H9 (cell line): Measurements from ENCODE around the gene DUOX1. TPM values are rescaled to one million over a fixed set of nuclear protein-coding genes. Genes with fewer than 3 reads are reported as not detected.

ENCODE experiments used
- DNase-seq: peaks from one replicate; pipeline ENCODE4 v3.0.0-alpha.2; 2017
- H2AFZ ChIP-seq: one replicate; pipeline ENCODE4 v1.6.1; 2013; ENCODE audit warnings: mild to moderate bottlenecking, low read length, control low read depth, moderate library complexity
- H2AK5ac ChIP-seq: 2 replicates; pipeline ENCODE4 v1.6.1; 2013; ENCODE audit warnings: low read length, control low read depth, mixed read lengths; ENCODE audit not compliant: insufficient read length
- H2BK120ac ChIP-seq: one replicate; pipeline ENCODE4 v1.6.1; 2013; ENCODE audit warnings: low read depth, mild to moderate bottlenecking, low read length, control low read depth, inconsistent platforms; ENCODE audit not compliant: poor library complexity, severe bottlenecking
- H2BK12ac ChIP-seq: 2 replicates; pipeline ENCODE4 v1.6.1; 2013; ENCODE audit warnings: low read length, control low read depth, mixed read lengths, low read depth; ENCODE audit not compliant: insufficient read length
- H2BK15ac ChIP-seq: 2 replicates; pipeline ENCODE4 v1.6.1; 2013; ENCODE audit warnings: low read depth, low read length, control low read depth
- H2BK20ac ChIP-seq: one replicate; pipeline ENCODE4 v1.6.1; 2013; ENCODE audit warnings: low read depth, mild to moderate bottlenecking, low read length, control low read depth, inconsistent platforms; ENCODE audit not compliant: poor library complexity, severe bottlenecking
- H2BK5ac ChIP-seq: 2 replicates; pipeline ENCODE4 v1.6.1; 2013; ENCODE audit warnings: low read length, control low read depth, mixed read lengths; ENCODE audit not compliant: insufficient read length
- H3K14ac ChIP-seq: 2 replicates; pipeline ENCODE4 v1.6.1; 2013; ENCODE audit warnings: low read length, control low read depth; ENCODE audit not compliant: insufficient read depth
- H3K18ac ChIP-seq: 2 replicates; pipeline ENCODE4 v1.6.1; 2013; ENCODE audit warnings: low read depth, mild to moderate bottlenecking, mixed read lengths, low read length, control low read depth; ENCODE audit not compliant: insufficient read length
- H3K23ac ChIP-seq: 2 replicates; pipeline ENCODE4 v1.6.1; 2013; ENCODE audit warnings: low read length, control low read depth, mixed read lengths, low read depth; ENCODE audit not compliant: insufficient read length
- H3K23me2 ChIP-seq: 2 replicates; pipeline ENCODE4 v1.6.1; 2013; ENCODE audit warnings: low read depth, mild to moderate bottlenecking, mixed read lengths, low read length, control low read depth; ENCODE audit not compliant: insufficient read length, poor library complexity, severe bottlenecking
- H3K27ac ChIP-seq: 2 replicates; pipeline ENCODE4 v1.5.1; 2013; ENCODE audit warnings: low read length, control low read depth, mixed read lengths, low read depth; ENCODE audit not compliant: insufficient read length
- H3K27me3 ChIP-seq: 2 replicates; pipeline ENCODE4 v1.6.1; 2013; ENCODE audit warnings: low read length, control low read depth, inconsistent platforms; ENCODE audit not compliant: insufficient read depth
- H3K4ac ChIP-seq: 2 replicates; pipeline ENCODE4 v1.6.1; 2013; ENCODE audit warnings: low read depth, mild to moderate bottlenecking, control low read depth, inconsistent platforms, low read length, moderate library complexity
- H3K4me1 ChIP-seq: 2 replicates; pipeline ENCODE4 v1.6.1; 2013; ENCODE audit warnings: low read length, control low read depth, inconsistent platforms; ENCODE audit not compliant: insufficient read depth
- H3K4me2 ChIP-seq: 2 replicates; pipeline ENCODE4 v1.6.1; 2013; ENCODE audit warnings: low read length, control low read depth, mixed read lengths; ENCODE audit not compliant: insufficient read length, insufficient read depth
- H3K56ac ChIP-seq: 2 replicates; pipeline ENCODE4 v1.6.1; 2013; ENCODE audit warnings: low read depth, mild to moderate bottlenecking, mixed read lengths, low read length, control low read depth; ENCODE audit not compliant: insufficient read length
- H3K79me1 ChIP-seq: 2 replicates; pipeline ENCODE4 v1.6.1; 2013; ENCODE audit warnings: low read depth, mild to moderate bottlenecking, moderate library complexity, low read length, control low read depth, inconsistent platforms; ENCODE audit not compliant: insufficient read depth, poor library complexity, severe bottlenecking
- H3K79me2 ChIP-seq: 2 replicates; pipeline ENCODE4 v1.6.1; 2013; ENCODE audit warnings: low read length, control low read depth, inconsistent platforms; ENCODE audit not compliant: insufficient read depth
- H3K9ac ChIP-seq: 2 replicates; pipeline ENCODE4 v1.6.1; 2013; ENCODE audit warnings: low read length, control low read depth, mixed read lengths; ENCODE audit not compliant: insufficient read length; ENCODE audit errors: extremely low read depth
- H3K9me3 ChIP-seq: one replicate; pipeline ENCODE4 v1.6.1; 2013; ENCODE audit warnings: low read depth, low read length, inconsistent platforms; ENCODE audit not compliant: control insufficient read depth
- H3T11ph ChIP-seq: one replicate; pipeline ENCODE4 v1.6.1; 2013; ENCODE audit warnings: mild to moderate bottlenecking, low read length, control low read depth, inconsistent platforms
- H4K20me1 ChIP-seq: one replicate; pipeline ENCODE4 v1.6.1; 2013; ENCODE audit not compliant: control insufficient read depth, insufficient read length, insufficient read depth
- H4K5ac ChIP-seq: 2 replicates; pipeline ENCODE4 v1.6.1; 2013; ENCODE audit warnings: low read depth, mild to moderate bottlenecking, mixed read lengths, low read length, control low read depth; ENCODE audit not compliant: insufficient read length
- H4K8ac ChIP-seq: replicated peaks from 2 replicates; pipeline ENCODE4 v1.6.1; 2013; ENCODE audit warnings: low read length, control low read depth, mixed read lengths, low read depth; ENCODE audit not compliant: insufficient read length
- H4K91ac ChIP-seq: 2 replicates; pipeline ENCODE4 v1.6.1; 2013; ENCODE audit warnings: low read depth, mild to moderate bottlenecking, moderate library complexity, mixed read lengths, low read length, control low read depth; ENCODE audit not compliant: insufficient read length
- H3K27ac Mint-ChIP-seq, 3 experiments: 2 replicates in 2 of 3; 3 replicates in 1 of 3; pipeline ENCODE4 v1.8.0; 2020 to 2021; ENCODE audit warnings: mixed read lengths in 3 of 3, mild to moderate bottlenecking in 1 of 3, moderate library complexity in 1 of 3
- H3K27me3 Mint-ChIP-seq: 2 replicates; pipeline ENCODE4 v1.8.0; 2021; ENCODE audit warnings: low read depth, mild to moderate bottlenecking, moderate library complexity, mixed read lengths
- H3K36me3 Mint-ChIP-seq, 3 experiments: 2 replicates in 2 of 3; 3 replicates in 1 of 3; pipeline ENCODE4 v1.8.0; 2020 to 2021; ENCODE audit warnings: low read depth in 3 of 3, mixed read lengths in 3 of 3; ENCODE audit not compliant: insufficient read depth in 1 of 3
- H3K4me1 Mint-ChIP-seq, 2 experiments: 2 replicates each; pipeline ENCODE4 v1.8.0; 2020; ENCODE audit warnings: mixed read lengths in 2 of 2
- H3K4me3 Mint-ChIP-seq, 2 experiments: 2 replicates in 1 of 2; 3 replicates in 1 of 2; pipeline ENCODE4 v1.8.0; 2020 to 2021; ENCODE audit warnings: mild to moderate bottlenecking in 2 of 2, mixed read lengths in 2 of 2, moderate library complexity in 1 of 2
- H3K9me3 Mint-ChIP-seq, 2 experiments: 2 replicates in 1 of 2; 3 replicates in 1 of 2; pipeline ENCODE4 v1.8.0; 2020; ENCODE audit warnings: mild to moderate bottlenecking in 2 of 2, mixed read lengths in 2 of 2, moderate library complexity in 1 of 2
- WGBS: extraction: QIAGEN DNeasy Blood & Tissue Kit; methylation state at CpG from one replicate; pipeline ENCODE4 v1.1.7; 2013; ENCODE audit warnings: missing lambda C conversion rate, low lambda C conversion rate, mixed read lengths; ENCODE audit not compliant: insufficient read length; ENCODE audit errors: extremely low coverage; 5-methylcytosine and 5-hydroxymethylcytosine counted together
- total RNA-seq: library from RNA; stranded (reverse); gene quantifications from 2 replicates; pipeline ENCODE4 v1.2.1, GENCODE V29; 2021
- TF ChIP-seq, protein P1 (sequence below): fragments of 200-600 bp; sonication (generic); conservative IDR thresholded peaks from 3 replicates; pipeline ENCODE4 v1.8.0; 2021; ENCODE audit warnings: antibody characterized with exemption, mild to moderate bottlenecking

Gene DUOX1
- total RNA-seq, 1 experiment from 2014 or later, result 2.6 TPM

DNA sequence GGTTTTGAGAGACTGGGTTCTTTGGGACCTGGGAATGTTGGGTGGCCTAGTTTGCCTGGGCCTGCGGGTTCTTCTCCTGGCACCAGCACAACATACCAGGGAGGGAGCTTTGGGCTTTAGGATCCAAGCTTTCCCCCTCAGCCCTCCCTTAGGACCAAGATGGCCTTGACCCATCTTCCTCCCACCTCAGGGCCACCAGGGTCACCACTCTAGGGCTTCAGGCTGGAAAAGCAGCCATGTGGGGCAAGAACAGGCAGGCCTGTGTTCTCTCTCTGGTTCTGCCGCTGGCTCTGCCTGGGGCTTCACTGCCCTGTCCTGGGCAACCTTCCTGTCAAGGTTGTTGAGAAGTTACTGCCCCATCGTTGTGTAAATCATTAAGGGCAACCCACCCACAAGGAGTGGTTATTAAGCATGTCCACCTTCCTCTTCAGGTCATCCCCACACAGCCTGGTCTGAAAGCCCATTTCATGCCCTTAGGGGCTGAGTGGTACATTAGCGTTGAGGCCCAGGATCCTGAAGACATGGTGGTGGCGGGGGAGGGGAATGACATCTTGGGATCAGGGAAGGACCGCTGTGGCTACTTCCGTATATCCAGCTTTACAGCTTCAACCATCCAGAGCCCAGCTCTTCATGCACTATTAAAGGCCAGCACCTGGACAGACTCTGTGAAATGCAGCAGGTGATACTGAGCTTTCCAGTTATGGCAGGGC, 652 bp downstream of the DUOX1 start:
- H4K5ac ChIP-seq, result no peak overlapping the region
- peaks cover 76% of the 10 kb centered on the region for H3K27me3 ChIP-seq
- H3K9ac ChIP-seq, result no peak overlapping the region
- no peak overlapping the region for H3K18ac ChIP-seq
- H3K27ac Mint-ChIP-seq, result no peak overlapping the region
- no peak overlapping the region for H2BK120ac ChIP-seq
- peaks cover 0 to 1% (median 0%) of the 10 kb centered on the region in 3 experiments; a peak in 1 of 7 replicates for H3K36me3 Mint-ChIP-seq
- no peak overlapping the region for H4K91ac ChIP-seq
- H3K79me1 ChIP-seq, result no peaks in the 10 kb centered on the region
- no peak overlapping the region for H2BK15ac ChIP-seq
- H2AFZ ChIP-seq, result no peak overlapping the region
- H3T11ph ChIP-seq, result no peak overlapping the region
- peaks cover 96% of the 10 kb centered on the region for H3K27me3 Mint-ChIP-seq
- no peak overlapping the region for H3K23ac ChIP-seq
- no peak overlapping the region for H2BK5ac ChIP-seq
- H3K27ac ChIP-seq, result no peak overlapping the region
- no peaks in the 10 kb centered on the region for H3K79me2 ChIP-seq
- H2BK20ac ChIP-seq, result no peak overlapping the region
- no peak overlapping the region for H4K8ac ChIP-seq
- no peaks in the 10 kb centered on the region for H4K20me1 ChIP-seq
- no peak overlapping the region; the same call in 1 of the 2 replicates for H3K14ac ChIP-seq
- peaks cover 12 to 14% of the 10 kb centered on the region in 2 experiments for H3K4me1 Mint-ChIP-seq
- H3K9me3 ChIP-seq, result no peaks in the 10 kb centered on the region
- peaks cover 11% of the 10 kb centered on the region for H3K23me2 ChIP-seq
- no CpG with 5 or more reads among the region's 7 CpGs for WGBS
- no peak overlapping the region for H3K4ac ChIP-seq
- peak overlapping the region; percentile 93 for H3K4me2 ChIP-seq
- H3K9me3 Mint-ChIP-seq, result no peaks in the 10 kb centered on the region
- H3K4me1 ChIP-seq, result no peaks in the 10 kb centered on the region
- TF ChIP-seq, protein P1, sequence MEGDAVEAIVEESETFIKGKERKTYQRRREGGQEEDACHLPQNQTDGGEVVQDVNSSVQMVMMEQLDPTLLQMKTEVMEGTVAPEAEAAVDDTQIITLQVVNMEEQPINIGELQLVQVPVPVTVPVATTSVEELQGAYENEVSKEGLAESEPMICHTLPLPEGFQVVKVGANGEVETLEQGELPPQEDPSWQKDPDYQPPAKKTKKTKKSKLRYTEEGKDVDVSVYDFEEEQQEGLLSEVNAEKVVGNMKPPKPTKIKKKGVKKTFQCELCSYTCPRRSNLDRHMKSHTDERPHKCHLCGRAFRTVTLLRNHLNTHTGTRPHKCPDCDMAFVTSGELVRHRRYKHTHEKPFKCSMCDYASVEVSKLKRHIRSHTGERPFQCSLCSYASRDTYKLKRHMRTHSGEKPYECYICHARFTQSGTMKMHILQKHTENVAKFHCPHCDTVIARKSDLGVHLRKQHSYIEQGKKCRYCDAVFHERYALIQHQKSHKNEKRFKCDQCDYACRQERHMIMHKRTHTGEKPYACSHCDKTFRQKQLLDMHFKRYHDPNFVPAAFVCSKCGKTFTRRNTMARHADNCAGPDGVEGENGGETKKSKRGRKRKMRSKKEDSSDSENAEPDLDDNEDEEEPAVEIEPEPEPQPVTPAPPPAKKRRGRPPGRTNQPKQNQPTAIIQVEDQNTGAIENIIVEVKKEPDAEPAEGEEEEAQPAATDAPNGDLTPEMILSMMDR, result no peak
- H3K4me3 Mint-ChIP-seq, result peak overlapping the region; percentile 70 to 71; a peak in 4 of 5 replicates
- H3K56ac ChIP-seq, result no peak overlapping the region
- no peak for DNase-seq
- H2BK12ac ChIP-seq, result no peak overlapping the region
- no peak overlapping the region for H2AK5ac ChIP-seq
